ENCODE measurements around the gene RNU11.
"Not testable (repeated sequence)": the region's sequence is repeated elsewhere in the genome, so short reads cannot be mapped to it uniquely, and the experiment has no call there.

Gene RNU11

GRCh38 chr1:28648474-28649198 is at the start of gene RNU11:
Gene RNU11, plus strand, starts transcription at chr1:28648600.
- in situ Hi-C loops (cut with MboI; ENCODE audit: low sequenced_read_pairs): no loop called here

DNA sequence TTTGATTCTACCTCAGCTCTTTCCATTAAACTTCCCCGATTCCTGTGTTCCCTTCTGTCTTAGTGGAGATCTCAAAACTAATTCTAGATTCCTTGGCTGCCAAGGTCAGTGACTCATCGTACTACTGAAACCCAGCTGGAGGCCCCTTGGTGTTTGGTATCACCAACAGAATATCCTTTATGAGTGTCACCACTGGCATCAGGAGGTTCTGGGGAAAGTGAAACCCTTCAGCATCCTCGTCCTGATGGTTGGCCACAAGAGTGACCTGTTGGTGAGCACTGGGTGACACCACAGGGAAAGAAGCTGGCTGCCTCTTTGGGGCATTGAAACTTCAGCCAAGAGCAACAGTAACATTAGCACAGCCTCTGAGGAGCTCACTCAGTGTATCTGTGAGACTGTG is 46.7 kb upstream of the RNU11 start:
- in situ Hi-C loops (cut with MboI; ENCODE audit: low sequenced_read_pairs): loop anchor here (10.0 kb wide), 1 partner anchor 197 kb away; no protein-coding TSS in a partner anchor

GRCh38 chr1:28602536-28603439 is 45.6 kb upstream of the RNU11 start:
- in situ Hi-C loops (cut with MboI; ENCODE audit: low sequenced_read_pairs): loop anchor here (10.0 kb wide), 1 partner anchor 198 kb away; no protein-coding TSS in a partner anchor

- in situ Hi-C loops (cut with MboI; ENCODE audit: low sequenced_read_pairs): loop anchor here (10.0 kb wide), 1 partner anchor 200 kb away; no protein-coding TSS in a partner anchor
Measured at GRCh38 chr1:28604411-28604810, 44.0 kb upstream of the RNU11 start.

DNA sequence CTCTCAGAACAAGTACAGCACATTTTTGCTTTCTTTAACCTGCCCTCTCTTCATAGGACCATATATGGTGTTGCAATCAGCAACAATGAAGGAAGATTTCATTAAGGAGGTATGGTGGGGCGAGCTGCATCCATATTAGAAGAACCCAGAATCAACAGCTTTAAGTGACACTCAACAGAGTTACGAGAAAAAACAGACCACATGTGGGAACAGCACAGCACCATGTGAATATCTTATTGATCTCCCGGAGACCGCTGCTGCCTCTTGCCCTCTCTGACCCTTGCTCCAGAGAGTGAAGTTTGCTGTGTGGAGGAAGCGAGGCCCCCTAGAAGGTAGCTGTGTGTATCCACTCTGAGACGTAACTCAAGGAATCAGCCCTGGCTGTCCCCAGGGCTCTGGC is 43.4 kb upstream of the RNU11 start:
- in situ Hi-C loops (cut with MboI; ENCODE audit: low sequenced_read_pairs): loop anchor here (10.0 kb wide), 1 partner anchor 200 kb away; no protein-coding TSS in a partner anchor

GRCh38 chr1:28606771-28607170 is 41.6 kb upstream of the RNU11 start:
- in situ Hi-C loops (cut with MboI; ENCODE audit: low sequenced_read_pairs): loop anchor here (10.0 kb wide), 1 partner anchor 202 kb away; no protein-coding TSS in a partner anchor

DNA sequence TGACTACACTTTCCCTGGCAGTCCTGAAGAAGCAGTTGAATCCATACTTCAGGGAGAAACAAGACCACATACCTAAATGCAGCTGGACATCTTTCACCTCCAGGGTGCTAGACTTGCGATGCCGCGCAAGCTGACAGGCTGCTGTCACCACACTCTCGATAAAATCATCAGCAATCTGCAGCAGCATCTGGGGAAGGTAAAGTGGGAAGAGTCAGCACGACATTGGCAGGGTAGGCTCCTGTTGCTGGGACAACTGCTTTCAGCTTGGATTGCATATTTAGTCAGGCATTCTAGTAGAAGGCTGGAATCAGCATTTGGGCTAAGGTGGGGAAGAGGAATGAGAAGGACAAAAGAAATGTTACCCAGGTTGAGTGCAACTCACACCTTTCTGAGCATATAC is 35.2 kb upstream of the RNU11 start:
- in situ Hi-C loops (cut with MboI; ENCODE audit: low sequenced_read_pairs): no loop called here

DNA sequence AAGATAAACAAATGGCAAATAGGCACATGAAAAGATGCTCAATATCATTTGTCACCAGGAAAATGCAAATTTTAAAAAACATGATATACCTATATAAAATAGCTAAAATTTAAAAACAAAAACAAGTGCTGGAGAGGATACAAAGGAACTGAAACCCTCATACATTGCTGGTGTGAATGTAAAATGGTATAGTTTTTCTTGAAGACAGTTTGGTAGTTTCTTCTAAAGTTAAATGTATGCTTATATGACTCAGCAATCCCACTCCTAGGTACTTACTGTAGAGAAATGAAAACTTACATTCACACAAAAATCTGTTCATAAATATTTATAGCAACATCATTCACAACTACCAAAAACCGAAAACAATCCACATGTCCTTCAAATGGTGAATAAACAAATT is 16.7 kb upstream of the RNU11 start:
- in situ Hi-C loops (cut with MboI; ENCODE audit: low sequenced_read_pairs): no loop called here

- in situ Hi-C loops (cut with MboI; ENCODE audit: low sequenced_read_pairs): no loop called here
Measured at GRCh38 chr1:28632560-28632959, 15.8 kb upstream of the RNU11 start.

DNA sequence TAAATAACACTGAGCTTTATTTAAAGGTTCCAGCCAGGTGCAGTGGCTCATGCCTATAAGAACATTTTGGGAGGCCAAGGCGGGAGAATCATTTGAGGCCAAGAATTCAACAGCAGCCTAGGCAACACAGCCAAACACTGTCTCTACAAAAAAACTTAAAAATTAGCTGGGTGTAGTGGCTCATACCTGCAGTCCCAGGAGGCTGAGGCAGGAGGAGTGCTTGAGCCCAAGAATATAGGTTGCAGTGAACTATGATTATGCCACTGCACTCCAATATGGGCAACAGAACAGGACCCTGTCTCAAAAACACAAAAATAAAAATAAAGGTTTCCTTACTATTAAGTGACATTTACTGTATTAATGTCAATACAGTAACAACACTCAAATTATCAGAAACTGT is 7.6 kb upstream of the RNU11 start:
- in situ Hi-C loops (cut with MboI; ENCODE audit: low sequenced_read_pairs): no loop called here

DNA sequence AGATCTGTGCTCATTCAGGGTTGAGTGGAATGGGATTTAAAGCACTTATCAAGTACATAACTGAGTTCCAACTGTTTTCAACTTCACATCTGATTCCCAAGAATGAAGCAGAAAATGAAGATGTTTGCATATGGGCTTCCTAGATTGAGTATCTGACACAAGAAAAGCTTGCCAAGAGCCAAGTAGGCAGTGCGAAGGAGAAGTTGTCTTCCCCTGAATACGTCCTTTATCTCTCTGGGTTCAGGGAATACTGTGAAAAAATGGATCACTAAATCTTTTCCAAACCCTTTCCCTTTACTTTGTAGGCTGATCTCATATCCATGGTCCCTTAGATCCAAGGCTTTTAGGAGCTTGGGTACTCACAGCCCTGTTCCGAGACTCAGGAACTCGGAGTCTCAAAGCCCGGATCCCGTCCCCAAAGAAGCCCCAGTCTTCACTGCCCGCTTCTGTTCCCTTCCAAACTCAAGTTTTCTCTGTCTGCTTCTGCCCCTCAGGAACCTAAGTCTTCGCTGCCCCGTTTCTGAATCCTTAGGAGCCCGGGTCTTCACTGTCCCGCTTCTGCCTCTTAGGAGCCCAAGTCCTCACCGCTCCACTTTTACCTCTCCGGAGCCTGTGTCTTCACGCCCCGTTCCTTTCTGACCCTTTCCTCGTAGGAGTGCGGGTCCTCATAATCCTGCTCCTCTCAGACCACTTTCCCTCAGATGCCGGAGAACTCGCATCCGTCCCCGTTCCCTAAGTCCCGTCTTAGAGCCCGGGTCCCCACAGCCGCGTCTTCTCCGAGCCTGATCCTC is 6.1 kb upstream of the RNU11 start:
- in situ Hi-C loops (cut with MboI; ENCODE audit: low sequenced_read_pairs): no loop called here

DNA sequence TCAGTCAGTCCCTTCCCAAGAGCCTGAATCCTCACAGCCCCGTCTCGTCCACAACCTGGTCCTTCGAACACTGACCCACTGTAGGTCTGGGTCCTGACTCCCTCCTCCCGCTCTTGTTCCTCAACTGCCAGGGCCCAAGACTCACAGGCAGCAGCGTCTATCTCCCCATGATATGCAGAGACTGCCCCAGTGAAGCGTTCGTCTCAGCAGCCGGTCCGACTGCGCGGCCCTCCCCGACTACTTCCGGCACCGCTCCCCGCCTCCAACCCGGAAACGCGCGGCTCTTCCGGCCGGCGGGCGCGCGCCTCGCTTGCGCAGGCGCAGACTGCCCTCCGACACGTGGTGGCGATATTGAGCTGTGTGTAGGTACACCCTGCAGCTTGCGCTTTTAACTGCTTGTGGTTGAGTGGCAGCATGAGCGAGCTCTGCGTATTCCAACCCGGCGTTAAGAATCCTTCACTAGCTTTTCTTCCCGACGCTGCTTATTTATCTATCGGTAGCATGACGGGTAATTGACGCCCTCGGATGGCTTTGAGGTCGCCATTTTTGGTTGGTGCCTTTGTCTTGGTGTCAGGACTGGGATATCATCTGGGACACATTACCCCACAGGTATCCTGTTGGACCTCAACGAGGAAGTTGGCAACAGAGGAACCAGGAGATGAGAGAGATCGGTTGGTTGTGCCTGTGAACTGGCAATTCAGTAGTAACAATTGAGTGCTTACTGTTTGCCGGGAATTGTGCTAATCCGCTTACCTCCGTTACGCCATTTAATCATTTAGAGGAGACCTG is 5.4 kb upstream of the RNU11 start, which contains the start of gene TAF12:
Gene TAF12 (minus strand): TSS at position 221 of the 789 bp plus-strand sequence. CDS start 20,986 bp downstream, outside the sequence.
- in situ Hi-C loops (cut with MboI; ENCODE audit: low sequenced_read_pairs): no loop called here

DNA sequence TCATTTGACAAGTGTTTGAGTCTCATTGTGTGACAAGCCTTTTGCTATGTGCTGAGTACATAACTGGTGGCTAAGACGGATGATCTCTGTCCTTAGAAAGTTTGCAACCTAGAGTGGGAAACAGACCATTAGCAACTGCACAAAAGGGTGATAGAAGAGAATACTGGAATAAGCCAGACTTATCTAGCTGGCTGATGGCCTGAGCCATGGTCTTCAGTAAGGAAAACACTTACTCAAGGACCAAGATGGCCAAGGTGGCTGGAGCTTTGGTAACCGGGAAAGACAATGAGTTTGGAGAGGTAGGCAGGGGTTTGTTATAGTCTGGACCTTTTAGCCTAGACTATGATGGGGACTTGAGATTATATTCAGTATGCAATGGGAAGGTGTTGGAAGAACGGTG is 3.9 kb upstream of the RNU11 start:
- in situ Hi-C loops (cut with MboI; ENCODE audit: low sequenced_read_pairs): no loop called here

DNA sequence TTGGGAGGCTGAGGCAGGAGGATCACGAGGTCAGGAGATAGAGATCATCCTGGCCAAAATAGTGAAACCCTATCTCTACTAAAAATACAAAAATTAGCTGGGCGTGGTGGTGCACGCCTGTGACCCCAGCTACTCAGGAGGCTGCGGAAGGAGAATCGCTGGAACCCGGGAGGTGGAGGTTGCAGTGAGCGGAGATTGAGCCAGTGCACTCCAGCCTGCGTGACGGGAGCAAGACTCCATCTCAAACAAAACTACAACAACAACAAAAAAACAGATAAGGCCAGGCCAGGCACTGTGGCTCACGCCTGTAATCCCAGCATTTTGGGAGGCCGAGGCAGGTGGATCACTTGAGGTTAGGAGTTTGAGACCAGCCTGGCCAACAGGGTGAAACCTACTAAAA is 3.0 kb upstream of the RNU11 start:
- in situ Hi-C loops (cut with MboI; ENCODE audit: low sequenced_read_pairs): not testable (repeated sequence)

DNA sequence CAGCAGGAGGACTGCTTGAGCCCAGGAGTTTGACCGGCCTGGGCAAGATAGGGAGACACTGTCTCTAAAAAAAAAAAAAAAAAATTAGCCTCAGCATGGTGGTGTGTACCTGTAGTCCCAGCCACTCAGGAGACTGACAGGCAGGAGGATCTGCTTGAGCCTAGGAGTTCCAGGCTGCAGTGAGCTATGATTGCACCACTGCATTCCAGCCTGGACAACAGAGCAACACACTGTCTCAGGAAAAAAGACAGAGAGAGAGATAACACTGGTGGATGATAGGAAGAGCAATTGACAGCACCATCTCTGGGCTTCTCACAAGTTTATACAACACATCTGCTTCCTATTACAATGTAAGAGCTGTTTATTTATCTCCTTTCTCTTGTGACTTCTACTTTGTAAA is 2.4 kb upstream of the RNU11 start:
- in situ Hi-C loops (cut with MboI; ENCODE audit: low sequenced_read_pairs): no loop called here

DNA sequence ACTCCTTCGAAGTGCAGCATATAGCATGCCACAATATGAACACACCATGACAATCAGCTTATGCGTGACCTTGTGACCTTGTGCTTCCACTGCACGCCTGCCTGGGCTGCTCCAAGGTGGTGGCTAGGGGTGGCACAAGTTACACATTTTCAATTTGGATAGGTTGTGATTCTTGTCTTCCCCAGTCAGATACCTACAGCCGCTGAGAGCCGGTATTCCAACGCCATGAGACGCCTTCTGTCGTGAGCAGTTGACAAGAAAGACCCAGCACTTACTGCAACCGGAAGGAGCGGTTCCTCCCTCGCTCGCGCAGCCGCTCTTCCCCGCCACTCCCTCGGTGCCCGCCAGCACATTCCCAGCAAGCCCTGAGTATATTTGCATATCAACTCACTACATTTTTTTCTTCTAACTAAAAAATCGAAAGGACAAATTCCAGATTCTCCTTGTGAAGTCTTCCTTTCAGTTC is 359 bp upstream of the RNU11 start:
- in situ Hi-C loops (cut with MboI; ENCODE audit: low sequenced_read_pairs): no loop called here

DNA sequence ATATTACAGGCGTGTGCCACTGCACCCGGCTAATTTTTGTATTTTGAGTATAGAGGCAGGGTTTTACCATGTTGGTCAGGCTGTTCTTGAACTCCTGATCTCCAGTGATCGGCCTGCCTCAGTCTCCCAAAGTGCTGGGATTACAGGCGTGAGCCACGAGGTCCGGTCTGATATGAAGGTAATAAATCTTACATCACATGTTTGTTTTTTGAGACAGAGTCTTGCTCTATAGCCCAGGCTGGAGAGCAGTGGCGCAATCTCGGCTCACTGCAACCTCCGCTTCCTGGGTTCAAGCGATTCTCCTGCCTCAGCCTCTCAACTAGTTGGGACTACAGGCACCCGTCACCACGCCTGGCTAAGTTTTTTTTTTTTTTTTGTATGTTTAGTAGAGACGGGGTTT is 4.7 kb downstream of the RNU11 start:
- in situ Hi-C loops (cut with MboI; ENCODE audit: low sequenced_read_pairs): not testable (repeated sequence)

GRCh38 chr1:28653870-28654269 is 5.5 kb downstream of the RNU11 start:
- in situ Hi-C loops (cut with MboI; ENCODE audit: low sequenced_read_pairs): not testable (repeated sequence)

DNA sequence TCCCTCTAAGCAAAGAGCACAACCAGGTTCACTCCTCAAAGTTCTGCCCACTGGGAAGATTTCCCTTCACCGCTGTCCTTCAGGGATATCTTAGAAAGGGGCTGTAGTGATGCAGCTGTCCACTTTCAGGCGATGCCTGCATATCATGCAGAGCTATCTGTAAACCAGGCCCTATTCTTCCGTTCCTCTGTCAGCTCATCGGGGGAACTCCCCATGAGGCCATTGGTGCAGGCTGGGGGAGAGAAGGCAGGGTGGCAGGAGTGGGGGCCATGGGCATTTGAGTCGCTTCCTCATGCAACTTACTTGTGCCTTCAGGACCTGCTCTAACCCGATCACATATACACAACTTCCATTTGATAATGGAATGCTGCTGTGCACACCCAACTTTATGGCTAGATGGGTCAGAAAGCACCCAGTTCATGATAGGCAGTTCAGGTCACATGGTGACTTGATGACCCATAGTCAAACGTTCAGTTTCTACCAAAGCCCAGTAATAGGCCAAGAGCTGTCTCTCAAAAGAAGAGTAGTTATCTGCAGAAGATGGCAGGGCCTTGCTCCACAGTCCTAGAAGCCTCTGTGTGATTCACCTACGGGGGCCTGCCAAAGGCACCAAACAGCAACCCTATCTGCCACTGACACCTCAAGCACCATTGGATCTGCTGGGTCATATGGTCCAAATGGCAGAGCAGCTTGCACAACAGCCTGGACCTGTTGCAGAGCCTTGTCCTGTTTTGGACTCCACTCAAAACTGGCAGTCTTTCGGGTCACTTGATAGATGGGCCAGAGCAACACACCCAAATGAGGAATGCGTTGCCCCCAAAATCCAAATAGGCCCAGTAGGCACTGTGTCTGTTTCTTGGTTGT is 7.3 kb downstream of the RNU11 start:
- in situ Hi-C loops (cut with MboI; ENCODE audit: low sequenced_read_pairs): not testable (repeated sequence)
